Measurements from ENCODE around the gene UBXN7.
"Not testable (repeated sequence)": the region's sequence is repeated elsewhere in the genome, so short reads cannot be mapped to it uniquely, and the experiment has no call there.

Gene UBXN7

GRCh38 chr3:196399485-196399945 lies 32.7 kb downstream of the UBXN7 start:
- DNase-seq (ENCODE audit: low spot score), result no peak
- in situ Hi-C loops (cut with MboI; ENCODE audit: low sequenced_read_pairs, unreplicated experiment), result no loop called here
- TF ChIP-seq CTCF (IDR thresholded peaks at IDR 0.05; ENCODE audit: borderline replicate concordance, control extremely low read depth, extremely low read depth, insufficient read depth, missing control alignments), result no peak

GRCh38 chr3:196398782-196399181 lies 33.4 kb downstream of the UBXN7 start:
- DNase-seq (ENCODE audit: low spot score), result no peak
- in situ Hi-C loops (cut with MboI; ENCODE audit: low sequenced_read_pairs, unreplicated experiment), result no loop called here

GRCh38 chr3:196397941-196398340 lies 34.3 kb downstream of the UBXN7 start:
- in situ Hi-C loops (cut with MboI; ENCODE audit: low sequenced_read_pairs, unreplicated experiment), result no loop called here
- TF ChIP-seq CTCF (IDR thresholded peaks at IDR 0.05; ENCODE audit: borderline replicate concordance, control extremely low read depth, extremely low read depth, insufficient read depth, missing control alignments), result no peak
- no peak for DNase-seq (ENCODE audit: low spot score)

More at GRCh38 chr3:196398782-196399181, 33.4 kb downstream of the UBXN7 start:
- no peak for TF ChIP-seq CTCF (IDR thresholded peaks at IDR 0.05; ENCODE audit: borderline replicate concordance, control extremely low read depth, extremely low read depth, insufficient read depth, missing control alignments)

- DNase-seq (ENCODE audit: low spot score), result no peak
- TF ChIP-seq CTCF (IDR thresholded peaks at IDR 0.05; ENCODE audit: borderline replicate concordance, control extremely low read depth, extremely low read depth, insufficient read depth, missing control alignments), result no peak
- in situ Hi-C loops (cut with MboI; ENCODE audit: low sequenced_read_pairs, unreplicated experiment), result no loop called here
Measured at GRCh38 chr3:196390116-196390515, 42.1 kb downstream of the UBXN7 start.

DNA sequence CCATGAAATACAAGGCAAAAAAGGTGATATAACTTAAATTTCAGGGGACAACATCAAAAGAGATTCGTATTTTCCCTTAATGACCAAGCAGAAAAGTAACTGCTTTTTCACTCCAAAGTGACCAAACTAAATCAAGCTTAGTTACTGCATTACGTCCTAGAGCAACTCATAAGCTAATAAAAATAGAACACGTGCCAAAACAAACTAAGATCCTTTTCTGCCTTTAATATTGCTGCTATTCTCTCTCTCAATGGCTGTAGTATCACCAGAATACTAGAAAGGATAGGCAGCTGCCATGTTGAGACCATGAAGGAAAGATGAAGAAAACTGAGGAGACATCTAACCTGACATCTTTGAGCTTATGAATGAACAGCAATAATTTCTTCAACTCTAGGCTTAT lies 43.3 kb downstream of the UBXN7 start:
- in situ Hi-C loops (cut with MboI; ENCODE audit: low sequenced_read_pairs, unreplicated experiment), result no loop called here
- DNase-seq (ENCODE audit: low spot score), result no peak
- no peak for TF ChIP-seq CTCF (IDR thresholded peaks at IDR 0.05; ENCODE audit: borderline replicate concordance, control extremely low read depth, extremely low read depth, insufficient read depth, missing control alignments)

DNA sequence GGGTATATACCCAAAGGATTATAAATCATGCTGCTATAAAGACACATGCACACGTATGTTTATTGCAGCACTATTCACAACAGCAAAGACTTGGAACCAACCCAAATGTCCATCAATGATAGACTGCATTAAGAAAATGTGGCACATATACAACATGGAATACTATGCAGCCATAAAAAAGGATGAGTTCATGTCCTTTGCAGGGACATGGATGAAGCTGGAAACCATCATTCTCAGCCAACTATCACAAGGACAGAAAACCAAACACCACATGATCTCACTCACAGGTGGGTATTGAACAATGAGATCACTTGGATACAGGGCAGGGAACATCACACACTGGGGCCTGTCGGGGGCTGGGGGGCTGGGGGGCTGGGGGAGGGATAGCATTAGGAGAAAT lies 44.3 kb downstream of the UBXN7 start:
- DNase-seq (ENCODE audit: low spot score); in situ Hi-C loops (cut with MboI; ENCODE audit: low sequenced_read_pairs, unreplicated experiment): not testable (repeated sequence)

DNA sequence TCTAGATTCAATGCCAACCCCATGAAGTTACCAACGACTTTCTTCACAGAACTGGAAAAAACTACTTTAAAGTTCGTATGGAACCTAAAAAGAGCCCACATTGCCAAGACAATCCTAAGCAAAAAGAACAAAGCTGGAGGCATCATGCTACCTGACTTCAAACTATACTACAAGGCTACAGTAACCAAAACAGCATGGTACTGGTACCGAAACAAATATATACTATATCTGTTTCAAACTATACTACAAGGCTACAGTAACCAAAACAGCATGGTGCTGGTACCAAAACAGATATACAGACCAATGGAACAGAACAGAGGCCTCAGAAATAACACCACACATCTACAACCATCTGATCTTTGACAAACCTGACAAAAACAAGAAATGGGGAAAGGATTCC lies 45.4 kb downstream of the UBXN7 start:
- in situ Hi-C loops (cut with MboI; ENCODE audit: low sequenced_read_pairs, unreplicated experiment), result not testable (repeated sequence)

DNA sequence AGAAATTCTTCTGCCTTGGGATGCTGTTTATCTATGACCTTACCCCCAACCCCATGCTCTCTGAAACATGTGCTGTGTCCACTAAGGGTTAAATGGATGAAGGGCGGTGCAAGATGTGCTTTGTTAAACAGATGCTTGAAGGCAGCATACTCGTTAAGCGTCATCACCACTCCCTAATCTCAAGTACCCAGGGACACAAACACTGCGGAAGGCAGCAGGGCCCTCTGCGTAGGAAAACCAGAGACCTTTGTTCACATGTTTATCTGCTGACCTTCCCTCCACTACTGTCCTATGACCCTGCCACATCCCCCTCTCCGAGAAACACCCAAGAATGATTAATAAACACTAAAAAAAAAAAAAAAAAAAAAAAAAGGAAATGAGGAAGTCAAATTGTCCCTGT lies 46.2 kb downstream of the UBXN7 start:
- in situ Hi-C loops (cut with MboI; ENCODE audit: low sequenced_read_pairs, unreplicated experiment); DNase-seq (ENCODE audit: low spot score): not testable (repeated sequence)

More for the DNA sequence above, 45.4 kb downstream of the UBXN7 start:
- DNase-seq (ENCODE audit: low spot score), result not testable (repeated sequence)

- in situ Hi-C loops (cut with MboI; ENCODE audit: low sequenced_read_pairs, unreplicated experiment), result not testable (repeated sequence)
Measured at GRCh38 chr3:196385446-196385845, 46.8 kb downstream of the UBXN7 start.

More at GRCh38 chr3:196385446-196385845, 46.8 kb downstream of the UBXN7 start:
- not testable (repeated sequence) for DNase-seq (ENCODE audit: low spot score)
